Transverse colon (tissue), 3 donors: ENCODE data around the gene RC3H1.

Experiments
- CTCF ChIP-seq, 5 experiments: fragments of 200-600 bp in 3 of 5; fragments of 450-650 bp in 2 of 5; sonication (generic) in 3 of 5; IDR thresholded peaks; 1 replicate in 2 of 5; 2 replicates in 3 of 5; pipeline ENCODE4 v1.5.1; 2016 to 2017; ENCODE audit warnings: antibody characterized with exemption in 5 of 5, inconsistent platforms in 3 of 5, mild to moderate bottlenecking in 2 of 5, moderate library complexity in 1 of 5
- EP300 ChIP-seq: sonication (generic); formaldehyde crosslinking; IDR thresholded peaks from one replicate; pipeline ENCODE4 v1.6.1; 2017; ENCODE audit warnings: antibody characterized with exemption, low read depth
- POLR2A ChIP-seq: fragments of 450-650 bp; IDR thresholded peaks from one replicate; pipeline ENCODE4 v1.6.1; 2016; ENCODE audit warnings: antibody characterized with exemption, mild to moderate bottlenecking, moderate library complexity

DNA sequence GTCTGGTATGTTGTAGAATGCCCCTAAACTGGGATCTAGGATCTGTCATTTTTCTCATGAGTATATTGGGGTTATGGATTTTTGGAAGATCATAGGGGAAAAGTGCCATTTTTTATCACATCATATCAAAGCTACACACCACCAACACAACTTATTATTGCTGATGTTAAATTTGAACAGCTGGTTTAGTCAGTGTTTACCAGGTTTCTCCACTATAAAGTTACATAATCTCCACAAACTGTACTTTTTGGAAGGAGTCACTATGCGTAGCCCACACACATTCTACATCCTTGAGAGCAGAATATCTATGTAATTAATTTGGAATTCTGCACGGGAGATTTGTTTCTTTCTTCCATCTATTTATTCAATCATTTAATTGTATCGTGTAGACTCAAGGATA is 35.2 kb downstream of the RC3H1 start:
- TF ChIP-seq CTCF (IDR thresholded peaks at IDR 0.05) = no peak
- no peak for TF ChIP-seq EP300
- no peak for TF ChIP-seq POLR2A
